ENCODE results near the gene USP50. TPM values are rescaled to one million over a fixed set of nuclear protein-coding genes. Genes with fewer than 3 reads are reported as not detected.

The USP50 gene
- total RNA-seq, 1 donor from 2014 or later: 2.0 TPM

- Mint-ChIP-seq H3K36me3 (ENCODE audit: unreplicated experiment) (peaks cover 37% of the 10 kb centered on the region), H3K27ac (ENCODE audit: unreplicated experiment) (no peak overlapping the region), H3K27me3 (ENCODE audit: unreplicated experiment) (no peaks in the 10 kb centered on the region), H3K4me1 (ENCODE audit: unreplicated experiment) (no peaks in the 10 kb centered on the region), H3K9me3 (ENCODE audit: unreplicated experiment) (no peaks in the 10 kb centered on the region), H3K4me3 (ENCODE audit: unreplicated experiment) (no peak overlapping the region)
- no peak for TF ChIP-seq CTCF (IDR thresholded peaks at IDR 0.05)
- no peak for DNase-seq (ENCODE audit: extremely low spot score, unreplicated experiment)
Observed at GRCh38 chr15:50476143-50476542, 70.3 kb downstream of the USP50 start.

GRCh38 chr15:50471072-50471471 lies 75.4 kb downstream of the USP50 start:
- peaks cover 25% of the 10 kb centered on the region for H3K36me3 Mint-ChIP-seq (ENCODE audit: unreplicated experiment)

GRCh38 chr15:50463423-50464358 lies 82.8 kb downstream of the USP50 start:
- DNase-seq (ENCODE audit: extremely low spot score, unreplicated experiment): no peak
- no peak for TF ChIP-seq CTCF (IDR thresholded peaks at IDR 0.05)
- Mint-ChIP-seq H3K27me3 (ENCODE audit: unreplicated experiment) (no peaks in the 10 kb centered on the region), H3K27ac (ENCODE audit: unreplicated experiment) (peak overlapping the region; percentile 8), H3K9me3 (ENCODE audit: unreplicated experiment) (no peaks in the 10 kb centered on the region), H3K4me1 (ENCODE audit: unreplicated experiment) (peaks cover 13% of the 10 kb centered on the region), H3K36me3 (ENCODE audit: unreplicated experiment) (peaks cover 27% of the 10 kb centered on the region), H3K4me3 (ENCODE audit: unreplicated experiment) (no peak overlapping the region)

More at GRCh38 chr15:50471072-50471471, 75.4 kb downstream of the USP50 start:
- no peak overlapping the region for H3K27ac Mint-ChIP-seq (ENCODE audit: unreplicated experiment)
- H3K9me3 Mint-ChIP-seq (ENCODE audit: unreplicated experiment): no peaks in the 10 kb centered on the region
- no peaks in the 10 kb centered on the region for H3K27me3 Mint-ChIP-seq (ENCODE audit: unreplicated experiment)
- no peak for TF ChIP-seq CTCF (IDR thresholded peaks at IDR 0.05)
- no peaks in the 10 kb centered on the region for H3K4me1 Mint-ChIP-seq (ENCODE audit: unreplicated experiment)
- DNase-seq (ENCODE audit: extremely low spot score, unreplicated experiment): no peak
- H3K4me3 Mint-ChIP-seq (ENCODE audit: unreplicated experiment): no peak overlapping the region

- peaks cover 5% of the 10 kb centered on the region for H3K4me1 Mint-ChIP-seq (ENCODE audit: unreplicated experiment)
- no peaks in the 10 kb centered on the region for H3K9me3 Mint-ChIP-seq (ENCODE audit: unreplicated experiment)
- peak overlapping the region; percentile 14 for H3K27ac Mint-ChIP-seq (ENCODE audit: unreplicated experiment)
- TF ChIP-seq CTCF (IDR thresholded peaks at IDR 0.05): no peak
- no peak overlapping the region for H3K4me3 Mint-ChIP-seq (ENCODE audit: unreplicated experiment)
- peaks cover 32% of the 10 kb centered on the region for H3K36me3 Mint-ChIP-seq (ENCODE audit: unreplicated experiment)
- no peak for DNase-seq (ENCODE audit: extremely low spot score, unreplicated experiment)
- H3K27me3 Mint-ChIP-seq (ENCODE audit: unreplicated experiment): no peaks in the 10 kb centered on the region
Observed at GRCh38 chr15:50458348-50459112, 87.9 kb downstream of the USP50 start.

- DNase-seq (ENCODE audit: extremely low spot score, unreplicated experiment): no peak
- peaks cover 10% of the 10 kb centered on the region for H3K4me1 Mint-ChIP-seq (ENCODE audit: unreplicated experiment)
- H3K4me3 Mint-ChIP-seq (ENCODE audit: unreplicated experiment): no peak overlapping the region
- peaks cover 19% of the 10 kb centered on the region for H3K36me3 Mint-ChIP-seq (ENCODE audit: unreplicated experiment)
- no peak for TF ChIP-seq CTCF (IDR thresholded peaks at IDR 0.05)
- H3K27me3 Mint-ChIP-seq (ENCODE audit: unreplicated experiment): no peaks in the 10 kb centered on the region
- H3K9me3 Mint-ChIP-seq (ENCODE audit: unreplicated experiment): no peaks in the 10 kb centered on the region
- peak overlapping the region; percentile 27 for H3K27ac Mint-ChIP-seq (ENCODE audit: unreplicated experiment)
Observed at GRCh38 chr15:50452927-50453326, 93.5 kb downstream of the USP50 start.
